Esophagus muscularis mucosa (tissue), 4 donors: ENCODE data around the gene STAG2. TPM values are rescaled to one million over a fixed set of nuclear protein-coding genes. Genes with fewer than 3 reads are reported as not detected.
"Not testable (repeated sequence)": the region's sequence is repeated elsewhere in the genome, so short reads cannot be mapped to it uniquely, and the experiment has no call there.

Experiments used
- DNase-seq: peaks from one replicate; pipeline ENCODE4 v3.0.0-alpha.2; 2017; ENCODE audit errors: extremely low spot score
- H3K27ac ChIP-seq, 4 donors: fragments of 200-600 bp; sonication (generic); replicated peaks in 1 of 4; 1 replicate in 3 of 4; 2 replicates in 1 of 4; pipeline ENCODE4 v1.5.1; 2016 to 2019; ENCODE audit warnings: mild to moderate bottlenecking in 1 of 4
- H3K27me3 ChIP-seq, 4 donors: fragments of 200-600 bp; sonication (generic); one replicate each; pipeline versions ENCODE4 v1.5.1 to v1.6.0; 2016 to 2019
- H3K36me3 ChIP-seq, 4 donors: fragments of 200-600 bp; sonication (generic); one replicate each; pipeline ENCODE4 v1.5.1; 2016 to 2019
- H3K4me1 ChIP-seq, 4 donors: fragments of 200-600 bp; sonication (generic); one replicate each; pipeline ENCODE4 v1.5.1; 2016 to 2019
- H3K4me3 ChIP-seq, 4 donors: fragments of 200-600 bp; sonication (generic); 1 replicate in 2 of 4; 2 replicates in 2 of 4; pipeline ENCODE4 v1.5.1; 2016 to 2019; ENCODE audit warnings: mild to moderate bottlenecking in 4 of 4, moderate library complexity in 1 of 4
- H3K9me3 ChIP-seq, 4 donors: fragments of 200-600 bp; sonication (generic); 1 replicate in 3 of 4; 2 replicates in 1 of 4; pipeline ENCODE4 v1.5.1; 2016 to 2019
- CTCF ChIP-seq, 3 experiments: fragments of 200-600 bp in 2 of 3; fragments of 450-650 bp in 1 of 3; sonication (generic) in 2 of 3; IDR thresholded peaks; one replicate each; pipeline ENCODE4 v1.5.1; 2017 to 2019; ENCODE audit warnings: antibody characterized with exemption in 3 of 3, mild to moderate bottlenecking in 2 of 3, moderate library complexity in 1 of 3
- EP300 ChIP-seq: sonication (generic); formaldehyde crosslinking; IDR thresholded peaks from one replicate; pipeline ENCODE4 v1.6.1; 2017; ENCODE audit warnings: antibody characterized with exemption
- POLR2A ChIP-seq: fragments of 450-650 bp; IDR thresholded peaks from one replicate; pipeline ENCODE4 v1.6.1; 2017; ENCODE audit warnings: antibody characterized with exemption, moderate library complexity, mild to moderate bottlenecking, low read depth
- POLR2AphosphoS5 ChIP-seq, 2 donors: sonication (generic); formaldehyde crosslinking; IDR thresholded peaks; one replicate each; pipeline ENCODE4 v1.6.1; 2017; ENCODE audit warnings: antibody characterized with exemption in 2 of 2
- WGBS: methylation state at CpG from one replicate; pipeline ENCODE4 v1.1.5; 2018; 5-methylcytosine and 5-hydroxymethylcytosine counted together
- intact Hi-C: fragments of 100-400 bp; cut with DNase I; formaldehyde crosslinking; loops from one replicate; pipeline ENCODE4 v1.15.1; 2023
- total RNA-seq, 4 donors: library from RNA; depleted of rRNA; stranded (reverse); fragments of >200 nt; gene quantifications; one replicate each; pipeline versions ENCODE4 v1.1.0 to v1.2.1, GENCODE V29; 2016

Gene STAG2
- total RNA-seq, 4 donors from 2014 or later: 60.6 to 94.3 (median 84.7) TPM

- 72% methylated on average over 4 of the region's 4 CpGs for WGBS
- no peak overlapping the region for H3K27ac ChIP-seq
- H3K9me3 ChIP-seq: no peaks in the 10 kb centered on the region
- no peaks in the 10 kb centered on the region for H3K4me1 ChIP-seq
- intact Hi-C loops: no loop called here
- no peak overlapping the region for H3K4me3 ChIP-seq
- peaks cover 0 to 24% (median 6%) of the 10 kb centered on the region in 4 donors for H3K36me3 ChIP-seq
- TF ChIP-seq POLR2AphosphoS5 (IDR thresholded peaks at IDR 0.05): no peak
- TF ChIP-seq EP300: no peak
- TF ChIP-seq CTCF (IDR thresholded peaks at IDR 0.05): no peak
- no peak for TF ChIP-seq POLR2A
- no peak for DNase-seq
- no peaks in the 10 kb centered on the region for H3K27me3 ChIP-seq
These were observed 83.6 kb downstream of the STAG2 start for GRCh38 chrX:124045109-124045508.

- 74% methylated on average over 5 of the region's 6 CpGs for WGBS
- H3K9me3 ChIP-seq, H3K27ac ChIP-seq, intact Hi-C loops, H3K4me3 ChIP-seq, H3K27me3 ChIP-seq, DNase-seq, H3K4me1 ChIP-seq: not testable (repeated sequence)
- H3K36me3 ChIP-seq: peaks cover 3 to 78% (median 28%) of the 10 kb centered on the region in 4 donors
These were observed 122.9 kb downstream of the STAG2 start for GRCh38 chrX:124084417-124084816.

GRCh38 chrX:124085063-124085462, 123.6 kb downstream of the STAG2 start:
- WGBS: 78% methylated on average over 2 of the region's 2 CpGs
- intact Hi-C loops: no loop called here
- TF ChIP-seq EP300: no peak
- no peak for TF ChIP-seq POLR2AphosphoS5 (IDR thresholded peaks at IDR 0.05)
- TF ChIP-seq POLR2A: no peak
- TF ChIP-seq CTCF (IDR thresholded peaks at IDR 0.05): no peak
- Histone ChIP-seq H3K27ac (no peak overlapping the region), H3K27me3 (no peaks in the 10 kb centered on the region), H3K9me3 (no peaks in the 10 kb centered on the region), H3K4me3 (no peak overlapping the region), H3K36me3 (peaks cover 3 to 81% (median 29%) of the 10 kb centered on the region in 4 donors), H3K4me1 (no peaks in the 10 kb centered on the region)
- no peak for DNase-seq

GRCh38 chrX:124086411-124086810, 124.9 kb downstream of the STAG2 start:
- H3K9me3 ChIP-seq: no peaks in the 10 kb centered on the region
- no peak for TF ChIP-seq CTCF (IDR thresholded peaks at IDR 0.05)
- TF ChIP-seq POLR2A: no peak
- TF ChIP-seq EP300: no peak
- no peak for TF ChIP-seq POLR2AphosphoS5 (IDR thresholded peaks at IDR 0.05)
- intact Hi-C loops: no loop called here
- no peak overlapping the region for H3K27ac ChIP-seq
- no peak for DNase-seq
- H3K4me3 ChIP-seq: no peak overlapping the region
- 66% methylated on average over 7 of the region's 7 CpGs for WGBS
- H3K27me3 ChIP-seq: no peaks in the 10 kb centered on the region
- H3K36me3 ChIP-seq: peaks cover 6 to 80% (median 32%) of the 10 kb centered on the region in 4 donors
- H3K4me1 ChIP-seq: no peaks in the 10 kb centered on the region

- no peak overlapping the region for H3K4me3 ChIP-seq
- H3K36me3 ChIP-seq: peaks cover 7 to 76% (median 32%) of the 10 kb centered on the region in 4 donors
- no peak overlapping the region for H3K27ac ChIP-seq
- H3K9me3 ChIP-seq: no peaks in the 10 kb centered on the region
- TF ChIP-seq EP300: no peak
- no peak for TF ChIP-seq POLR2A
- TF ChIP-seq CTCF (IDR thresholded peaks at IDR 0.05): no peak
- TF ChIP-seq POLR2AphosphoS5 (IDR thresholded peaks at IDR 0.05): no peak
- no peaks in the 10 kb centered on the region for H3K4me1 ChIP-seq
- no peak for DNase-seq
- H3K27me3 ChIP-seq: no peaks in the 10 kb centered on the region
- WGBS: 71% methylated on average over 6 of the region's 6 CpGs
- intact Hi-C loops: no loop called here
These were observed 125.7 kb downstream of the STAG2 start for GRCh38 chrX:124087000-124087746.
